Activated T-helper 17 cell treated with anti-CD3 and anti-CD28 coated beads, Interleukin-2, amount 50 U/mL, for 72 hours (primary cell): ENCODE results near the gene POLR3E. TPM values are rescaled to one million over a fixed set of nuclear protein-coding genes. Genes with fewer than 3 reads are reported as not detected.

Experiments used
- ATAC-seq: fragments of 150-1000 bp; cut with Tn5 transposase; replicated peaks from 2 replicates; pipeline ENCODE4 v1.10.0; 2021; ENCODE audit warnings: mild to moderate bottlenecking, moderate library complexity
- H3K27ac Mint-ChIP-seq: one replicate; pipeline ENCODE4 v1.8.0; 2022; ENCODE audit warnings: mixed read lengths
- H3K27me3 Mint-ChIP-seq: one replicate; pipeline ENCODE4 v1.8.0; 2022; ENCODE audit warnings: mixed read lengths
- H3K36me3 Mint-ChIP-seq: one replicate; pipeline ENCODE4 v1.8.0; 2022; ENCODE audit warnings: low read depth, mild to moderate bottlenecking, mixed read lengths
- H3K4me1 Mint-ChIP-seq: one replicate; pipeline ENCODE4 v1.8.0; 2022; ENCODE audit warnings: mixed read lengths
- H3K4me3 Mint-ChIP-seq: one replicate; pipeline ENCODE4 v1.8.0; 2022; ENCODE audit warnings: mild to moderate bottlenecking, mixed read lengths
- H3K9me3 Mint-ChIP-seq: one replicate; pipeline ENCODE4 v1.8.0; 2022; ENCODE audit warnings: mixed read lengths
- total RNA-seq, 2 donors: library from RNA; stranded (reverse); gene quantifications; one replicate each; pipeline ENCODE4 v1.2.3, GENCODE V29; 2022

Gene POLR3E
- total RNA-seq, 2 donors from 2014 or later, result 48.9 to 76.2 TPM

DNA sequence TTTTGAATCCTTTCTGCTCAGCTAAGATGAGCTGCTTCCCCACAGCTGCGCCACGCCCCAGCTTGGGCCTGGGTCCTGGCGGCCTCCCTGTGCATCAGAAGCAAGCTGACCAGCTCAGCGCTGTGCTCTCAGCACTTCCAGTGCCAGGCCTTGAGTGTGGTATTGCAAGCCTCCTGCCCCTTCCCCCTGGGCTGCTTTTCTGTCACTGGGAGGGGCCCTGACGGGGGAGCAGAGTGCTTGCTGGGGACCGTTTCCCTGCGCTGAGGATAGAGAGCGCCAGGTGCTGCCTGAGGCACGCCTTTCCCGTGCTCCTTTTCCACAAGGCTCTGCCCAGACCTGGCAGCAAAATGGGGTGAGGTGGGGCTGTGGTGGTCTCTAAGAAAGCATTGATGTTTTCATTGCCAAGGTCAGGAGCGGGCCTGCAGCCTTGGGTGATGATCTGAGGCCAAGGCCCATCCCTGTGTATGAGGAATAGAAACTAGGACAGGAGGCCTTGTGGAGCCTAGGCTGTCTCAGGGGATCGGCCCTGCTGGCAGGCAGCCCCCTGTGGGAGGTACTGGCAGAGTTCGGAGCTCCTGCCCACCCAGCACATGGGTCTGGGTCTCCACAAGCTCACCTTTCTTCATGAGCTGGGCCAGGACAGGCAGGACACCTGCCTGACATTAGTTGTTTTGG, 29.7 kb downstream of the POLR3E start:
- ATAC-seq, result no peak
- Mint-ChIP-seq H3K27me3 (no peaks in the 10 kb centered on the region), H3K36me3 (peaks cover 95% of the 10 kb centered on the region), H3K4me3 (no peak overlapping the region), H3K9me3 (no peaks in the 10 kb centered on the region), H3K27ac (peak overlapping the region; percentile 65), H3K4me1 (peaks cover 9% of the 10 kb centered on the region)

DNA sequence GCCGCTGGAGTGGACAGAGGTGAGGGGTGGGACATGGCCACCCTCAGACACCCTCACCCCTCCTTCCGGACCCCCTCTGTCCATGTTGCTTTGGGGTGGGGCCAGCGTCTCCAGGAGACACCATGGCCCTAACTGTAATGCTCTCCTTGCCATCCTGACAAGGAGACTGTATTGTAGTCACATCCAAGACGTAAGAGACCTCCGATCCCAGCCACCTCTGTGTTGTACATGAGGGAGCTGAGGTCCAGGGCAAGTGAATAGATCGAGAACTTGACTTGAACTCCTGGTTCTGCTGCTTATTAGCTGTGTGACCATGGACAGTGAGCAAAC, 30.2 kb downstream of the POLR3E start:
- peaks cover 95% of the 10 kb centered on the region for H3K36me3 Mint-ChIP-seq
- peak overlapping the region; percentile 65 for H3K27ac Mint-ChIP-seq
- H3K4me1 Mint-ChIP-seq, result peaks cover 9% of the 10 kb centered on the region
- H3K27me3 Mint-ChIP-seq, result no peaks in the 10 kb centered on the region
- H3K4me3 Mint-ChIP-seq, result no peak overlapping the region
- H3K9me3 Mint-ChIP-seq, result no peaks in the 10 kb centered on the region
- ATAC-seq, result no peak

DNA sequence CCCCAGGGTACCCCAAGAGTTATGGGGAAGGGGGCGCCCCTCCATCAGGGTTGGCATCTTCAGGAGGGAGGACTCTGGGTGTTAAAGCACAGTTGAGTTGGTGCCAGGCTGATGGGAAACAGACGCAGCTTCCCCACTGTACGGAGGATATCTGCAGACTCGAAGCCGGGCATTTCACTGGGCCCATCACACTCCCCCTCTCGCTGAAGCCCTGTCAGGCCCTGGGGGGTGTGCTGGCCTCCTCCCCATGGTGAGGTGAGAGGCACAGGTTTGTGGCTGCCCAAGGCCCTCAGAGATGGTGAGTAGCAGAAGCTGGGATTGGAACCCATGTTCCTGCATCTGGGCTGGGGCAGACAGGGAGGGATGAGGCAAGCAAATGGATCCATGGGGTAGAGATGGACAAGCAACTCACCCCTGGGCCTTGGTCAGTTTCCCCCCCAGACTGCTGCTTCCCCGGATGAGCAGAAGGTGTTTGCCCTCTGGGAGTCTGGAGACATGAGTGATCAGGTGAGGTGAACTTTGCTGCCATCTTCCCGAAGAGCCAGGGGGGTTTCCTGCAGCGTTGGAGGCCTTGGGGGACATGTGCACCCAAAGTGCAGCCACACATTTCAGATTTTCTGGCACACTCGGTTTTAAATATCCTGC, 31.0 kb downstream of the POLR3E start:
- no peaks in the 10 kb centered on the region for H3K9me3 Mint-ChIP-seq
- ATAC-seq, result no peak
- H3K4me3 Mint-ChIP-seq, result no peak overlapping the region
- peaks cover 9% of the 10 kb centered on the region for H3K4me1 Mint-ChIP-seq
- no peaks in the 10 kb centered on the region for H3K27me3 Mint-ChIP-seq
- H3K27ac Mint-ChIP-seq, result peak overlapping the region; percentile 65
- H3K36me3 Mint-ChIP-seq, result peaks cover 92% of the 10 kb centered on the region

DNA sequence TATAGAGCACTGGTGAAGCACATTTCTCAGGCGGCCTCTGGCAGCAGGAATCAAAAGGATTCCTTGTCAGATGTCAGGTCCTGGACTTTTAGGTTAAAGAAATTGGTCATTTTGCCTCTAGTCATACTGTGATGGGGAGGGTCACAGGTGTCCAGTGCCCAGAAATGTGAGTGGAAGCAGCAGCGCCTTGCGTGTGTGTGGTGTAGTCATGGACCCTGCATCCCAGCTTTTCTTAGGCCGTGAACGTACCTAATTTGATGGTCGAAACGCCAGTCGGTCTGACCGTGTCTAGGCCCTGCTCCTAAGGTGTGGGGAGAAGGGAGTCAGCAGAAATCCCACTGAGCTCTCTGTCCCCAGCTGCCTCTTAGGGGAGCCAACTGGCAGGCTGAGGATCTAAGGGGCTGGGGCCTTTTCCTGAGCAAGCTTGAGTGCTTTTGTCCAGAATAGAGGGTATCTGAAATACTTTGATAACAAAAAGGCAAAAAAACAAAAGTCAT, 32.0 kb downstream of the POLR3E start:
- H3K4me1 Mint-ChIP-seq, result peaks cover 9% of the 10 kb centered on the region
- no peaks in the 10 kb centered on the region for H3K27me3 Mint-ChIP-seq
- H3K27ac Mint-ChIP-seq, result no peak overlapping the region
- H3K36me3 Mint-ChIP-seq, result peaks cover 92% of the 10 kb centered on the region
- no peaks in the 10 kb centered on the region for H3K9me3 Mint-ChIP-seq
- no peak overlapping the region for H3K4me3 Mint-ChIP-seq
- ATAC-seq, result no peak

DNA sequence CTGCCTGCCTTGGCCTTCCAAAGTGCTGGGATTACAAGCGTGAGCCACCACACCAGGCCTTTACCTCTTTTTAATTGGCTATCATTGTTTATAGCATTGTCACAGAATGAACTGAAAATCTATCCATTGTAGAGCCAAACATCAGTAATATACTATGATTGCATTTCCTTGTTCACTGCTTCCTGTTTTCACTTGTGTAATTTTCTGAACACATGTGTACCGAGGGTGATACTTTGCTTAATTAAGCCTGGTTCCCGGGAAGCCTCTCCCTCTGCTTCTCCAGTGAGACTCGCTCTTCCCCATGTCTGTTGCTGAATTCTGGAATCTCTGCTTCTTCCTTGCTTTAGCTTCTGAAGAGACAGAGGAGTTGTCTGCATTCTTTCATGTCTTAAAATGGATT, 33.1 kb downstream of the POLR3E start:
- Mint-ChIP-seq H3K36me3 (peaks cover 93% of the 10 kb centered on the region), H3K4me3 (no peak overlapping the region)

DNA sequence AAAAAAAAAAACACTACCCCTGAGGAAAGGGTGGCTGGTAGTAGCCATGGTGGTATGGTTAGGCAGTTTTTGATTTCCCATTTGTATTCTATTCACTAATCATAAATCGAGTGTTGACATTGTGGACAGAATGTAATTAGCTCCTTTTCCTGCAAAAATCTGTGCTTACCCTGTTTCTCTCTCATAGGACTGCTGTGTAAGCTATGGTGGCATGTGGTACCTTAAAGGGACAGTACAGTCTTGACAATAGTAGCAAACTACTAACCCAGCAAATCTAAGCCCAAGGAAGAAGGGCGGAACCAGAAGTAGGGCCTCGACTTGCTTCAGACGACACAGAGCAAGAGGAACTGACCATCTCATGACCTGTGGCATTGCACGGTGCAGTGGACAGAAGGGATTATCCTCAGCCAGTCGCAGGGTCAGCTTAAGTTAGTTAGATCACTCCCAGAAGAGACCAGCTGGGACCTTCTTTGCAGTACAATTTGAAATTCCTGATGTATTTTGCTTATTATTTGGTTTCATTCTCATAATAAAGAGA, 36.3 kb downstream of the POLR3E start:
- Mint-ChIP-seq H3K4me1 (peaks cover 9% of the 10 kb centered on the region), H3K27me3 (no peaks in the 10 kb centered on the region), H3K4me3 (no peak overlapping the region), H3K9me3 (peaks cover 12% of the 10 kb centered on the region), H3K36me3 (peaks cover 90% of the 10 kb centered on the region), H3K27ac (no peak overlapping the region)
- ATAC-seq, result no peak

More for the DNA sequence above, 33.1 kb downstream of the POLR3E start:
- Mint-ChIP-seq H3K27ac (peak overlapping the region; percentile 69), H3K27me3 (no peaks in the 10 kb centered on the region), H3K9me3 (no peaks in the 10 kb centered on the region), H3K4me1 (peaks cover 9% of the 10 kb centered on the region)
- ATAC-seq, result no peak

DNA sequence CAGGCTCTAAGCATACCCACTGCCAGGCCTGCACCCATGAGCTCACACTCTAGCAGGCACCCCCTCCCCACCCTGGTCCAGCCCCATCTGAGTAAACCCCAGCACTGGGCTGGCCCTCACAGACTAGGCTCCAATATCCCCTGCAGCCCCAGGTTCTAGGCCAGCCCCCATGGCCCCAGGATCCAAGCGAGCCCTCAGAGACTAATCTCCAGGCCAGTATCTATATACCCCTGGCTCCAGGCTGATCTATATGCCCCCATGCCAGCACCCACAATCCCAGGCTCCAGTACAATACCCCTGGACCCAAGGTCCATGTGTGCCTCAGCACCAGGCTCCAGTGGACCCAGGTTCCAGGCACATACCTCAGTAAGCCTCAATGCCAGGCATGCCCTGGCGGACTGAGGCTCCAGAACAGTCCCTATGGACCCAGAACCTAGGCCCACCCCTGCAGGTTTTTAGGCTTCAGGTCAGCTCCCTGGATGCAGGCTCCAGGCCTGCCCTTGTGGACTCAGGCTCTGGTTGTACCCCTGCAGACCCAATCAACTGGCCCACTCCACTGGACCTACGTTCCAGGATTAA, 38.5 kb downstream of the POLR3E start:
- no peak for ATAC-seq
- no peak overlapping the region for H3K4me3 Mint-ChIP-seq
- no peaks in the 10 kb centered on the region for H3K27me3 Mint-ChIP-seq
- H3K4me1 Mint-ChIP-seq, result peaks cover 9% of the 10 kb centered on the region
- peaks cover 20% of the 10 kb centered on the region for H3K9me3 Mint-ChIP-seq
- H3K36me3 Mint-ChIP-seq, result peaks cover 89% of the 10 kb centered on the region
- H3K27ac Mint-ChIP-seq, result no peak overlapping the region

DNA sequence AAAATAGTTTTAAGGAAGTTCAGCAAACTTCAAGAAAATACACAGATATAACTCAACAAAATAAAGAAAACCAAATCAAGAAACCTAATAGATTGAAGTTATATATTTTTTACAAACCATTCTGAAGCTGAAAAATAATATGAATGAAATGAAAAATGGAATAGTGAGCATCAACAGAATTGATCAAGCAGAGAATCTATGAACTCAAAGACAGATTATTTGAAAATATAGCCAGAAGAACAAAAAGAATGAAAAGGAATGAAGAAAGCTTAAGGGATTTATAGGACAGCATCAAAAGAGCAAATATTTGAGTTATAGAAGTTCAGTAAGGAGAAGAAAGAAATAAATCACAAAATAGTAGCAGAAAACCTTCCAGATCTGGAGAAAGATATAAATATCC, 39.4 kb downstream of the POLR3E start:
- H3K27me3 Mint-ChIP-seq, result no peaks in the 10 kb centered on the region
- no peak for ATAC-seq
- peaks cover 20% of the 10 kb centered on the region for H3K9me3 Mint-ChIP-seq
- peaks cover 6% of the 10 kb centered on the region for H3K4me1 Mint-ChIP-seq
- H3K4me3 Mint-ChIP-seq, result no peak overlapping the region
- H3K27ac Mint-ChIP-seq, result no peak overlapping the region
- H3K36me3 Mint-ChIP-seq, result peaks cover 81% of the 10 kb centered on the region

DNA sequence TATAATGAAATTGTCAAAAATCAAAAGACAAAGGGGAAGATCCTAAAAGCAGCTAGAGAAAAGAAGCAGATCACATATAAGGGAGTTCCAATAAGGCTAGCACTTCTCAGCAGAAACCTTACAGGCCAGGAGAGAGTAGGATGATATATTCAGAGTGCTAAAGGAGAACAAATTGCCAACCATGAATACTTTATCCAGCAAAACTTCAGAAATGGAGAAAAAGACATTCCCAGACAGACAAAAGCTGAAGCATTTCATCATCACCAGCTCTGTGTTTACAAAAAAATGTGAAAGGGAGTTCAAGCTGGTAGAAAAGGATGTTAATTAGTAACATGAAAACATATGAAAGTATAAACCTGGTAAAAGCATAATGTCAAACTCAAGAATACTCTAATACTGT, 39.8 kb downstream of the POLR3E start:
- peaks cover 76% of the 10 kb centered on the region for H3K36me3 Mint-ChIP-seq
- H3K27me3 Mint-ChIP-seq, result no peaks in the 10 kb centered on the region
- peaks cover 20% of the 10 kb centered on the region for H3K9me3 Mint-ChIP-seq
- peaks cover 4% of the 10 kb centered on the region for H3K4me1 Mint-ChIP-seq
- H3K27ac Mint-ChIP-seq, result no peak overlapping the region
- no peak for ATAC-seq
- H3K4me3 Mint-ChIP-seq, result no peak overlapping the region

DNA sequence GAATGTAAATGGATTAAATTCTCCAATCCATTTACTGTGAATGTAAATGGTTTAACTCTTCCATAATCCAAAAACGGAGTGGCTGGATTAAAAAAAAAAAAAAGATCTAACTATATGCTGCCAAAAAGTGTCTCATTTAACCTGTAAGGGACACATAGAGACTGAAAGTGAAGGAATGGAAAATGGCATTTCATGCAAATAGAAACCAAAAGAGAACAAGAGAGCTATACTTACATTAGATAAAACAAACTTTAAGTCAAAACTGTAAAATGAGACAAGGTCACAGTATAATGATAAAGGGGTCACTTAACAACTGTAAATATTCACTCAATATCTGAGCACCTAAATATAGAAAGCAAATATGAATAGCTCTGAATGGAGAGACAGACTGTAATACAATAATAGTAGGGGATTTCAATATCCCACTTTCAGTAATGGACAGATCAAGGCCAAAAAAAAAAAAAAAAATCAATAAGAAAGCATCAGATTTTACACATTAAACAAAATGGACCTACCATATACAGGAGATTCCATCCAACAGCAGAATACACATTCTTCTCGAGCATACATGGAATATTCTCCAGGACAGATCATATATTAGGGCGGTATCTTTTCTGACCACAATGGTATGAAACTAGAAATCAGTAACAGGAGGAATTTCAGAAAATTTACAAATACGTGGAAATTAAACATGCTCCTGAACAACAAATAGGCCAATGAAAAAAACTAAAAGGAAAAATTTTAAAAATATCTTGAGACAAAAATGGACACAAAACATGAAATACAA, 40.8 kb downstream of the POLR3E start:
- H3K4me1 Mint-ChIP-seq, result peaks cover 4% of the 10 kb centered on the region
- peak; percentile 21 for ATAC-seq
- no peaks in the 10 kb centered on the region for H3K27me3 Mint-ChIP-seq
- peaks cover 20% of the 10 kb centered on the region for H3K9me3 Mint-ChIP-seq
- H3K4me3 Mint-ChIP-seq, result no peak overlapping the region
- H3K36me3 Mint-ChIP-seq, result peaks cover 69% of the 10 kb centered on the region
- peak overlapping the region; percentile 24 for H3K27ac Mint-ChIP-seq

DNA sequence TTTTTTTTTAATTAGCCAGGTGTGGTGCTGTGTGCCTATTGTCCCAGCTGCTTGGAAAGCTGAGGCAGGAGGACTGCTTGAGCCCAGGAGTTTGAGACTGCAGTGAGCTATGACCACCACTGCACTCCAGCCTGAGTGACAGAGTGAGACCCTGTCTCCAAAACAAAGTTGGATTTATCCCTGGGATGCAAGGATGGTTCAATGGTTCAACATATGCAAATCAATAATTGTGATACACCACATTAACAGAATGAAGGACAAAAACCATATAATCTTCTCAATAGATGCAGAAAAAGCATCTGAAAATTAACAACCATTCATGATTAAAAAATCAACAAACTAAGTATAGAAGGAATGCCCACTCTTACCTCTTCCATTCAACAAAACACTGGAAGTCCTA, 43.7 kb downstream of the POLR3E start:
- H3K36me3 Mint-ChIP-seq, result peaks cover 58% of the 10 kb centered on the region

DNA sequence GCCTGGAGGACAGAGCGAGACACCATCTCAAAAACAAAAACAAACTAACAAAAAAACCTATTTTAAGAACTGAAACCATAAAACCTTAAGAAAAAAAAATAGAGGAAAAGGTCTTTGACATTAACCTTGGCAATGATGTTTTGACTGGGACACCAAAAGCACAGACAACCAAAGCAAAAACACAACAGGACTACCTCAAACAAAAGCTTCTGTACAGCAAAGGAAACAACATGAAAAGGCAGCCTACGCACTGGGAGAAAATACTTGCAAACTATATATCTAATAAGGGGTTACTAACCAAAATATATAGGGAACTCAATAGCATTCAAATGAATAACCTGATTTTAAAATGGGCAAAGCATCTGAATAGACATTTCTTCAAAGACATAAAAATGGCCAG, 44.9 kb downstream of the POLR3E start:
- H3K9me3 Mint-ChIP-seq, result peaks cover 13% of the 10 kb centered on the region
- no peak overlapping the region for H3K4me3 Mint-ChIP-seq
- H3K36me3 Mint-ChIP-seq, result peaks cover 58% of the 10 kb centered on the region
- H3K4me1 Mint-ChIP-seq, result peaks cover 4% of the 10 kb centered on the region
- H3K27me3 Mint-ChIP-seq, result no peaks in the 10 kb centered on the region
- ATAC-seq, result no peak
- H3K27ac Mint-ChIP-seq, result no peak overlapping the region

More for the DNA sequence above, 43.7 kb downstream of the POLR3E start:
- Mint-ChIP-seq H3K4me3 (no peak overlapping the region), H3K27me3 (no peaks in the 10 kb centered on the region), H3K9me3 (peaks cover 20% of the 10 kb centered on the region), H3K4me1 (peaks cover 4% of the 10 kb centered on the region), H3K27ac (no peak overlapping the region)
- no peak for ATAC-seq

DNA sequence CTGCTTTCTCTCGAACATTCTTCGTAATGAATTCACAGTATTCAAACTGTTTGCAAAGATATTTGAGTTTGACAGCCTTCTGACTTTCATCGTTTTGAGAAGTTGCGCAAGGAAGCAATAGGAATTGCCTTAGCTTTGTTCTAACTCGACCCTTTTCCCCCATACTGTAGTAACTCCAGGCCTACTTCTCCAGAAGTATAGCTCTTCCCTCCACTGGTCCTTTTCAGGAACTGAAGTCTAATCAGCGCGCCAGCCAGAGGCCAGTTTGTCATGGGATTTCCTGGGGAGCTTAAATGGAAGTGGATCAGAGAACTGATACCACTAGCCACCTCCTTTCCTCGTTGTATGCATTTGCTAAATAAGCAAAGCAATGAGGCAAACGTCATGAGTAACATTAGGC, 49.3 kb downstream of the POLR3E start:
- Mint-ChIP-seq H3K4me3 (no peak overlapping the region), H3K27me3 (no peaks in the 10 kb centered on the region), H3K36me3 (peaks cover 74% of the 10 kb centered on the region), H3K4me1 (no peaks in the 10 kb centered on the region), H3K27ac (no peak overlapping the region), H3K9me3 (no peaks in the 10 kb centered on the region)
- no peak for ATAC-seq

DNA sequence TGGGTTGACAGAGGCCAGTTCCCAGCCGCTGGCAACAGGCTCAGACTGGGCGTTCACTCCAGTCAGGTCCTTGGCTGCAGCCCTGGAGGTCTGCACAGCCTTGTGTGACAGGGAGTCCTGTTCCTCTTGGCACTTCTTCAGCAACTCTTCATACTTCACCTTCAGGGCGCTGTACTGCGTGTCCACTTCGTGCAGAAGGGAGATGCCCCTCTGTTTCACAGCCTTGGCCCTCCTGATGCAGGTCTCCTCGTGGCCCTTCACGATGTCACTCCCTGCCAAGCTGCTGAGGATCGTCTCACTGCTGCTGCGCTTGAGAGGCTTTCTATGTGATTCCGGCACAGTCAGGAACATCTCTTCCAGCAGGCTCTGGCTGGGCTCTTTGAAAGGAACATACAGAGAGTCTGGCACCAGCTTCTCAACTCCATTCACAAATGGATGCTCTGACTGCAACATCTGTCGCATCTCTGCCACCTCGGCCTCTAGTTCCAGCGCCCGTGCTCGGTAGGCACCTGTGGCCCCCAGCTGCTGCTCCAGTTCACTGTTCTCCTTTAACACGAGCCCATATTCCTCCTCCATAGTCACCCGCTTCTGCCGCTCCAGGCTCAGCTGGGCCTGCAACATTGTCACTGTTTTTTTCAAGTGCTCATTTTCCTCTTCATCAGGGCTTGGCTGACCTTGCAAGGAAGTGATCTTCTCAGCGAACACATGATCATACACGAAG, 50.1 kb downstream of the POLR3E start:
- H3K4me3 Mint-ChIP-seq, result no peak overlapping the region
- ATAC-seq, result no peak
- H3K27me3 Mint-ChIP-seq, result no peaks in the 10 kb centered on the region
- peaks cover 81% of the 10 kb centered on the region for H3K36me3 Mint-ChIP-seq
- peak overlapping the region; percentile 9 for H3K27ac Mint-ChIP-seq
- H3K9me3 Mint-ChIP-seq, result no peaks in the 10 kb centered on the region
- no peaks in the 10 kb centered on the region for H3K4me1 Mint-ChIP-seq
